Limb (tissue), 2 donors: ENCODE measurements around the gene DNAJC5.
A peak's percentile ranks its signal among the peaks of the same experiment; 100 is the strongest.
"Not testable (repeated sequence)": the region's sequence is repeated elsewhere in the genome, so short reads cannot be mapped to it uniquely, and the experiment has no call there.

Experiments used
- DNase-seq, 2 donors: peaks; one replicate each; pipeline ENCODE4 v3.0.0-alpha.2; 2016; ENCODE audit errors: extremely low spot score in 2 of 2

DNAJC5 gene

DNA sequence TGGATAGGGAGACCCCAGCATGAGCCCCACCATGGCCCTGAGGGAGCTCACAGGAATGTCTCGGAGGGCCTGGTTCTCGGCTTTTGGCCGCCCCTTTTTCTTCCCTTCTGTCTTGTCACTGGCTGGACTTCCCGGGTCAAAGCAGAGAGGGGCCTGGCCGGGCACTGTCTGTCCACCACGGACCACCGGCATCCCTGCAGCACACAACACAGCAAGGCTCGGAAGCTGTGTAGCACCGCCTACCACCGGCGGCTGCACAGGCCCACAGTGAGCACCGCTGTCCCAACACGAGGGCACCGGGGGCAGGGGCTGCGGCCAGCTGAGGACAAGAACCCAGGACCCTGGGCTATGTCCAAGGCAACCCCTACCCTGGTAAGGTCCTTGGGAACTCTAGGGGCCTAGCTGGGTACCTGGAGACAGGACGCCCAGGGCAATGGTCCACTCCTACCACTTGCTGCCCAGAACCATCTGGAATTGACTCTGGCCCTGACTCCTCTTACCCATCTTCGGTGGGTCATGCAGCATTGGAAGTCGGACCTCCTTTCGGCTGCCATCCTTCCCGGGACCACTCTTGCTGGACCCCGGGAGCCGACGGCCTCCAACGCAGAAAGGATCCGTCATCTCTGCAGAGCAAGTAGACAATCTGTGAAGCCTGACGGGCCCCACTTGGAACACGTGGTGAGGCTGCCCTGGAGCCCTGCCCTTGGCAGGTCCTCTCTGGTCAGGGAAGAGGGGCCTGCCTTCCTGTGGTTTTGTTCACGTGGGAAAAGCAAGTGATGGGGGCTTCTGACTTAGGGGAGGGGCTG, 72.6 kb downstream of the DNAJC5 start:
- peak in 1 of 2 donors; percentile 30 for DNase-seq

GRCh38 chr20:63968136-63968927, 73.4 kb downstream of the DNAJC5 start:
- DNase-seq = peak in 1 of 2 donors; percentile 35

DNA sequence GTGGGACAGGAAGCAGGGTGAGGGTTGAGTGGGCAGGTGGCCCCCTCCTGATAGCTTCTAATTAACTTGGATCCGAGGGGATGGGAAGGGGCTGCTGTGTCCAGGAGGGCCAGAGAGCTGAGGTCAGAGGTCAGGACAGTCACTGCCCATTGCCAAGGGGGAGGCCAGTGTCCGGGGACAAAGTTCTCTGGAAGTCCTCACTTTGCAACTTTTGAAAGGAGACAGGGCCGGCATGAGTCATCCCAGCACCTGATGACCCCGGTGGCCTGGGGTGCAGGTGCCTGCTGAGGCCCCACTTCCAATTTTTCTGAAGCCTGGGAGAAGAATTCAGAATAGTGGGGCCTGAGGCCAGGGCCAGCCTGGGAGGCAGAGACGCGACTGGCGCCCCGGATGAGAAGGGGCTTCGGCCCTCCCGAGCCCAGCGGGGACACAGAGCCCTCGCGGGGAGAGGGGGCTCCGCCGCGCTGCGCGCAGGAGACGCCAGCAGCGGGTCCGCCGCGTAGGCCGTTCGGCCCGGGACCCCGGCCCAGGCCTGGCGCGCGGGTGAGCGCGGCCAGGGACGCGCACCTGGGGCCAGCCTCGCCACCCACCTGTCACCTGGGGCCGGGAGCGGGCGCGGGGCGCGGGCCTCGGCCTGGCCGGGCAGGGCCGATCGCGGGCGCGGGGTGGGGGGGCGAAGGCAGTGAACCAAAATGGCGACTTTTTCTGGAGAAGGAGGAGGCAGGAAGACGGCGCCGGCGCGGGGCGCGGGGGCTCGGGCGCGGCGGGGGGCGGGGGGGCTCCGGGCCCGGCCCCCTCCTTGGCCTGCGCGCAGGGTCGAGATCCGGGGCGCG, 74.2 kb downstream of the DNAJC5 start:
- DNase-seq = peak in 1 of 2 donors; percentile 80

- peak in 1 of 2 donors; percentile 90 for DNase-seq
Measured at GRCh38 chr20:63969838-63970713, 75.2 kb downstream of the DNAJC5 start, which contains the start of gene ZNF512B. Gene ZNF512B, minus strand, starts transcription at chr20:63969930. Its CDS starts 1,980 bp downstream, at chr20:63967950.

DNA sequence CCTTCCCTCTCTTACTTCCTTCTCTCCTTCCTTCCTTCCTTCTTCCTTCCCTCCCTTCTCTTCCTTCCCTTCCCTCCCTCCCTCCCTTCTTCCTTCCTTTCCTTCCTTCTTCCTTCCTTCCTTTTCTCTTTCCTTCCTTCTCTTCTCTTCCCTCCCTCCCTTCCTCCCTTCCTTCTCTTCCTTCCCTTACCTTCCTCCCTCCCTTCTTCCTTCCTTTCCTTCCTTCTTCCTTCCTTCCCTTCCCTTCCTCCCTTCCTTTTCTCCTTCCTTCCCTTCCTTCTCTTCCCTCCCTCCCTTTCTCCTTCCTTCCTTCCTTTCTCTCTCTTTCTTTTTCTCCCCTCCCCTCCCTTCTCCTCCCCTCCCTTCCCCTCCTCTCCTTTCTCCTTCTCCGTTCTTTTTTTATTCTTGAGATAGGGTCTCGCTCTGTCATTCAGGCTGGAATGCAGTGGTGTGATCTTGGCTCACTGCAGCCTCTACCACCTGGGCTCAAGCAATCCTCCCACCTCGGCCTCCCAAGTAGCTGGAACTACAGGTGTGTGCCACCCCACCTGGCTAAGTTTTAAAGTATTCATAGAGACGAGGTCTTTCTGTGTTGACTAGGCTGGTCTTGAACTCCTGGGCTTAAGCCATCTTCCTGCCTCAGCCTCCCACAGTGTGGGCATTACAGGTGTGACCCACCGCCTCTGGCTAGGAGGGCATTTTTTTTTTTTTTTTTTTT, 75.9 kb downstream of the DNAJC5 start:
- no peak for DNase-seq

DNA sequence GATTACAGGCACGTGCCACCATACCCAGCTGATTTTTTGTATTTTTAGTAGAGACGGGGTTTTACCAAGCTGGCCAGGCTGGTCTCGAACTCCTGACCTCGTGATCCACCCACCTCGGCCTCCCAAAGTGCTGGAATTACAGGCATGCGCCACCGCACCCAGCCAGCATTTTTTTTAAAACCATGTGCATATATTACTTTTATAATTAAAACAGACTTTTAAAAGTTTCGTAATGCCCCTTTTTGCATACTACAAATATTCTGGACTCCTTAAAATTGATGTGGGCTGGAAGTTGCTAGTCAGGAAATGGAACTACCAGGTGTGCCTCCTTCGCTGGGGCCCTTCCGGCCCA, 77.0 kb downstream of the DNAJC5 start:
- DNase-seq = not testable (repeated sequence)

DNA sequence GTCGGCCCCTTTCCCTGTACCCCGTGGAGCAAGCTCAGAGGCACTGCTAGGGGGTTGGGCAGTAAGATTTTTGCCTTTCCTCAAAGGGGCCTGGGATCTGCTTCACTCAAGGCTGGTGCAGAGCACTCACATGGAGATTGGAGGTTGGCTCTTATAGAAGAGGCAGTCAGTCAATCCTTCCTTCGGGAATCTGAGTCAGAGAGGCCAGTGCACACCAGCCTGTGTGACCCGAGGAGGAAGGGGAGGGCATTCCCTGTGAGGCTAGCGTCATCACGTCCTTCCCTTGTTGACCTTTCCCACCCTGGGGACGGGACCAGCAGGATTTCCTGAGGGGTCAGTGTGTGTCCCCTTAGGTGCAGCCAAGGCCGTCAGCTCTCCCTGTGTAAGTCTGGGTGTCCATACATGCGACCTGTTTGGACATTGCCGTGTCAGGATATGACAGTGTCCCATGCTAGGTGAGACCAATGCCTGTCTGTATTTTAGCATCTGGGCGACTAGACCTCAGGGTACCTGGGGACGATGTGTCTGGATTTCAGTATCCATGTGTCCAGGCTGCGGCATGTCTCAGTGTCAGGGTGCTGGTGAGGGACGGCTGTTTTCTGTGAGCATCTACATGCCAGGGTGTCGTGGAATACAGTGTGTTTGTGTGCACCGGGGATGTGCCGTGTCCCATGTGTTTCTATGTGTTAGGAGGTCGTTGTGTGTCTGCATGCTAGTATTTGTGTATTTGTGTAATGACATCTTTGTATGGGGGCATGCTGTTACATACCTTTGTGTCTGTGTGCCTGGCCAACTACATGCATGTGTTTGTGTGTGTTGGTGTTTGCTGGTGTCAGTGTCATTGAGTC, 77.6 kb downstream of the DNAJC5 start:
- peak in 1 of 2 donors; percentile 24 for DNase-seq

DNA sequence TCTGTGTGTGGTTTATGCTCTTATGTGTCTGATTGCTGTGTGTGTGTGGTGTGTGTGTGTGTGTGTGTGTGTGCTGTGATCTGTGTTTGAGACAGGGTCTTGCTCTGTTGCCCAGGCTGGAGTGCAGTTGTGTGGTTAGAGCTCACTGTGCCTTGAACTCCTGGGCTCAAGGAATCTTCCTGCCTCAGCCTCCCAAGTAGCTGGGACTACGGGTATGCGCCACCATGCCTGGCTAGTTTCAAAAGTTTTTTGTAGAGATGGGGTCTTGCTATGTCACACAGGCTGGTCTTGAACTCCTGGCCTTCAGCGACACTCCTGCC, 78.2 kb downstream of the DNAJC5 start:
- no peak for DNase-seq

DNA sequence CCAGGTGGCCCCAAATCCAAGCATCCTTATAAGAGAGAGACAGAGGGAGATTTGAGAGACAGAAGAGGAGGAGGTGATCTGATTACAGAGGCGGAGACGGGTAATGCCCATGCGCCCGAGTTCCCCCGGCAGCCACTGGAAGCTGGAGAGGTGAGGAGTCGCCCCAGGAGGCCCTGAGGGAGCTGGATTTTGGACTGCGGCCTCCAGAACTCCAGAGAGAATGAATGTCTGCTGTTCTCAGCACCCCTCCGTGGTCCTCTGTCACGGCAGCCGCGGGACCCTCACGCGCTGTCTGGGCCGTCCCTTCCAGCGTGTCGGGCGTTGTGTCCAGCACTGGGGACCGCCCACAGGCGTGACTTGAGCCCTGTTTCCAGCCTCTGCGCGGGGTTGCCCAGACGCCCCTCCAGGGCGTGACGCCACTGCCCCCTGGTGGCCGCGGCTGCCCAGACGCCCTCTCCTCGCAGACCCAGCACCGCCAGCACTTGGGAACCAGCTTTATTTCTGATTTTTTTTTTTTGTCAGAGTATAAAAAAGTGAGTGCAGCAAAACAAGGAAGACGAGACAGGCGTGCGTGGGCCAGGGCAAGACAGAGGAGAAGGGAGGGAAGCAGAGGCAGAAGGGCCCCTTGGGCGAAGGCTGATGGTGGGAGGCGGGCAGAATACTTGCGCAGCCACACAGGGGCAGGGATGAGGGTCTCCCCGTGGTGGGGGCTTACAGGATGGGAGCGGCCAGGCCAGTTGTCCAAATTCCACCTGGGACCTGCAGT, 78.9 kb downstream of the DNAJC5 start:
- peak; percentile 87 to 93 for DNase-seq

DNA sequence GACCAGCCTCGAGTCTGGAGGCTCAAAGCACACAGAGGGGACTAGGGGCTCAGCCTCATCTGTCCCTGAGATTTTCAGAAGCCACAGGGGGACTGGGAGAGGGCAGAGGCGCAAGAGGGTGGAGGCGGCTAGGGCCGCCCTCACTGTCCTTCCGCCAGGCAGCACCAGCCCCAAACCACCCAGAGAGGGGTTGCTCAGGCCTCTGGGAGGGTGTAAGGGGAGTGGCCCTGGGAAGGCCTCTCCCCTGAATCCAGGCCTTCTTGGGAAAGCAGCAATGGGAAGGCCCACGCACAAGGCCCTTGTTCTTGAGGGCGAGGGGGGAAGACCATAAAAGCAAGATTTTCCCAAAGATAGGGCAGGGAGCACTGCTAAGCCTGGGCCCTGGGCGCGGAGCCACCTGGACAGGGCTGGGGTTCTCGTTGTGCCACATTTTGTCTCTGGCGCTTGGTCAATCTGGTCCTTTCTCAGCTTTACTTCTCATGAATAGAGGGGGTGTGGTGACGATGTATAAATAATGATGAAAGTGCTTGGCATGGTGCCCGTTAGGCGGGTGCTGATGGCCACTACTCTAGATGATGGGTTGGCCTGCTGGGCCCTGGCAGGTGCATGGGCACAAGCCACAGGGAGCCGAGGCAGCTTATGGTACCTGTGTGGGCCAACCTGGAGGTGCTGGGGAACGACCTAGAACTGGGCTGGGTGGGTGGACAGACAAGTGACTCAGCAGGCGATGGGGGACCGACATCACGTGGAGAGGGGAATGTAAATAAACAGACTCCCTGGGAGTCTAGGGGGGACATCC, 79.7 kb downstream of the DNAJC5 start:
- peak in 1 of 2 donors; percentile 36 for DNase-seq

GRCh38 chr20:63976511-63976910, 81.6 kb downstream of the DNAJC5 start:
- not testable (repeated sequence) for DNase-seq

GRCh38 chr20:63976980-63977738, 82.2 kb downstream of the DNAJC5 start:
- peak in 1 of 2 donors; percentile 32 for DNase-seq

GRCh38 chr20:63977739-63978276, 82.9 kb downstream of the DNAJC5 start:
- peak in 1 of 2 donors; percentile 33 for DNase-seq

DNA sequence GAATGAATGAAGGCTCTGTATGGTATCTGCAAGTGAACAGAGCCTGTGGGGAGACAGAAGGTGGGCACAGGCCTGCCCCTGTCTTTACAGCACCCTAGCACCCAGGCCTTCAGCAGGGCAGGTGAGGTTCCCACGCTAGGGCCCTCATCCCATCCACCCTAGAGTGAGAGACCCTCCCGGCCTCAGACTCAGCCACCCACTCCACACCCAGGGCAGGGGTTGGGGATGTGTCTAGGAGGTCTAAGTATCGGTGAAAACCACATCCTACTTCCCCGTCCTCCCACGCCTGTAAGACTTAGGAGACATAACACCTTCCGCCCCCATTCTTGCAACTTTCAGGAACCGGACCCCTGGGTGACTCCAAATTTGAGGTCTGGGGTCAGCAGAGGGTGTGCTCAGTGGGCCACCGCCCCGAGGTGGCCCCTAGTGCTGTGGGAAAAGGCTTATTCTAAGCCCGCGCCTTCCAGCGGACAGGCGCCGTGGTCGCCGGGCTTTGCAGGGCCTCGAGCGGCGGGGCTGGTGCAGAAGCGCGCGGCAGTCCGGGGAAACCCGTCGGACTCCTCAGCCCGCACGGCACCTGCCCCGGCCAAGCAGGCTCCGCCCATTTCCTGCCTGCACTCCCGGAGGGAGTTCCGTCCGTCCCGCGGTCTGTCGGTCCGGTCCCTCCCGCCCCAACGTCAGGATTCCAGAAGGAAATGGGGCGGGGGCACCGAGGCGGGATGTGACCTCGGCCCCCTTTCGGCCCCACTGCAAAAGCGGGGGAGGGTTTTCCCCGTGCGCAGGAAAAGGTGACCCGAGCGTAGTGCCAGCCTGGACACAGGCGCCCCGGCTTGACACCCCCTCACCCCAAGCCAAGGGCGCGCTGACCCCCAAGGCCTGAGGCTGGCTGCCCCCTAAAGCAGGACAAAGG, 83.6 kb downstream of the DNAJC5 start:
- DNase-seq = peak in 1 of 2 donors; percentile 67

DNA sequence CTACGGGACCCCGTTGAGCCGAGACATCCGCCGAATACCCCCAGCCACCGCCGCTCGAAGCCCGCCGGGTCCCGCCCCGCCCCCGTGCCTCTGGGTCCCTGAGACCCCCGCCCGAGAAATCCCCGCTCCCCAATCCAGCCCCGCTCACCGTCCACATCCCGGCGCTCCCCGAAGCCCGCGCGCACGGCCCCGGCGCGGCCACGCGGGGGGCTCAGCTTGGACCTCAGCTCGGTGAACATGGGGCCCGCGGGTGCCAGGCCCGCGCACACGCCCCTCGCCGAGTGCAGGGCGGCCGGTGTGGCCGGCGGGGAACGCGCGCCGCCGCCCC, 84.3 kb downstream of the DNAJC5 start:
- DNase-seq = peak in 1 of 2 donors; percentile 66
